ENCODE data around the gene ARFRP1.

- no peak for TF ChIP-seq POLR2A (IDR thresholded peaks at IDR 0.05; ENCODE audit: low read length)
- no peak for TF ChIP-seq GATA1 (IDR thresholded peaks at IDR 0.05; ENCODE audit: low read depth, low read length)
Observed at GRCh38 chr20:63694584-63695423, 13.0 kb downstream of the ARFRP1 start.
